HG02759 (cell line): ENCODE results near the gene RGS3.
"Not testable (repeated sequence)": the region's sequence is repeated elsewhere in the genome, so short reads cannot be mapped to it uniquely, and the experiment has no call there.

Experiments
- ATAC-seq: cut with Tn5 transposase; IDR thresholded peaks from one replicate; pipeline ENCODE4 v1.9.1; 2021; ENCODE audit warnings: mild to moderate bottlenecking, moderate library complexity; ENCODE audit not compliant: unreplicated experiment

Gene RGS3

GRCh38 chr9:113486327-113486726 lies 22.8 kb downstream of the RGS3 start:
- ATAC-seq: no peak

- ATAC-seq: no peak
Measured at GRCh38 chr9:113488071-113488470, 24.5 kb downstream of the RGS3 start.

GRCh38 chr9:113488490-113488889 lies 25.0 kb downstream of the RGS3 start:
- no peak for ATAC-seq

- ATAC-seq: not testable (repeated sequence)
Measured at GRCh38 chr9:113491147-113491546, 27.6 kb downstream of the RGS3 start.

GRCh38 chr9:113492343-113493202 lies 29.0 kb downstream of the RGS3 start:
- ATAC-seq: no peak

- no peak for ATAC-seq
Measured at GRCh38 chr9:113493203-113493520, 29.6 kb downstream of the RGS3 start.

GRCh38 chr9:113495526-113495925 lies 32.0 kb downstream of the RGS3 start:
- ATAC-seq: no peak

GRCh38 chr9:113497051-113497450 lies 33.5 kb downstream of the RGS3 start:
- no peak for ATAC-seq

GRCh38 chr9:113499153-113499875 lies 35.8 kb downstream of the RGS3 start:
- no peak for ATAC-seq

- ATAC-seq: no peak
Measured at GRCh38 chr9:113499876-113500497, 36.5 kb downstream of the RGS3 start.

GRCh38 chr9:113501129-113501686 lies 37.7 kb downstream of the RGS3 start:
- no peak for ATAC-seq

GRCh38 chr9:113501852-113502251 lies 38.3 kb downstream of the RGS3 start:
- no peak for ATAC-seq

GRCh38 chr9:113502427-113503034 lies 39.0 kb downstream of the RGS3 start:
- ATAC-seq: no peak

GRCh38 chr9:113503131-113503541 lies 39.6 kb downstream of the RGS3 start:
- ATAC-seq: no peak

- no peak for ATAC-seq
Measured at GRCh38 chr9:113503613-113504211, 40.2 kb downstream of the RGS3 start.

- no peak for ATAC-seq
Measured at GRCh38 chr9:113504725-113505590, 41.4 kb downstream of the RGS3 start.

GRCh38 chr9:113506090-113506589 lies 42.6 kb downstream of the RGS3 start:
- no peak for ATAC-seq

GRCh38 chr9:113507256-113507655 lies 43.7 kb downstream of the RGS3 start:
- no peak for ATAC-seq

- no peak for ATAC-seq
Measured at GRCh38 chr9:113508111-113508749, 44.7 kb downstream of the RGS3 start.
